NOMO-1 treated with dmso at 0.1 percent for 144 hours (cell line): ENCODE measurements around the gene EXD3.

Experiments used
- DNase-seq: peaks from one replicate; lab custom pipeline; 2025; ENCODE audit not compliant: unreplicated experiment; lab: John Stamatoyannopoulos, UW

EXD3 gene

GRCh38 chr9:137367506-137368430 lies 55.2 kb downstream of the EXD3 start:
- DNase-seq = no peak

- DNase-seq = no peak
Measured at GRCh38 chr9:137366891-137367381, 56.0 kb downstream of the EXD3 start.

GRCh38 chr9:137366445-137366810 lies 56.5 kb downstream of the EXD3 start:
- no peak for DNase-seq

- DNase-seq = no peak
Measured at GRCh38 chr9:137365552-137366444, 57.2 kb downstream of the EXD3 start.

- DNase-seq = peak; percentile 75
Measured at GRCh38 chr9:137365056-137365455, 57.9 kb downstream of the EXD3 start.

- no peak for DNase-seq
Measured at GRCh38 chr9:137359850-137360249, 63.1 kb downstream of the EXD3 start.

GRCh38 chr9:137358126-137358525 lies 64.8 kb downstream of the EXD3 start:
- no peak for DNase-seq

- DNase-seq = no peak
Measured at GRCh38 chr9:137357166-137357565, 65.8 kb downstream of the EXD3 start.

GRCh38 chr9:137355761-137356365 lies 67.1 kb downstream of the EXD3 start:
- no peak for DNase-seq

GRCh38 chr9:137354845-137355760 lies 67.9 kb downstream of the EXD3 start:
- DNase-seq = no peak

GRCh38 chr9:137354153-137354844 lies 68.7 kb downstream of the EXD3 start:
- no peak for DNase-seq

GRCh38 chr9:137353223-137354152 lies 69.5 kb downstream of the EXD3 start:
- DNase-seq = no peak

GRCh38 chr9:137352511-137353222 lies 70.3 kb downstream of the EXD3 start:
- DNase-seq = no peak

- no peak for DNase-seq
Measured at GRCh38 chr9:137351781-137352501, 71.0 kb downstream of the EXD3 start.

GRCh38 chr9:137350696-137351584 lies 72.0 kb downstream of the EXD3 start:
- DNase-seq = no peak

- no peak for DNase-seq
Measured at GRCh38 chr9:137349471-137350033, 73.4 kb downstream of the EXD3 start.
